ENCODE data around the gene CHPF. TPM values are rescaled to one million over a fixed set of nuclear protein-coding genes. Genes with fewer than 3 reads are reported as not detected.

Gene CHPF
- total RNA-seq (1.2 and 1.3 TPM in 2 replicates), polyA plus RNA-seq (5.2 and 8.7 TPM in 2 replicates), polyA minus RNA-seq (15.2 and 30.6 TPM in 2 replicates)
- 3.1 TPM for total RNA-seq (2013)

- H3K27ac ChIP-seq (ENCODE audit: low read length in 2 of 2) = peak within 1 kb of the TSS in 1 of 2 donors; percentile 35
- H3K4me1 Mint-ChIP-seq = peaks cover 24% of the 10 kb centered on the region
- peak within 1 kb of the TSS; percentile 70 for H3K9ac ChIP-seq (ENCODE audit: low read length)
- peak within 1 kb of the TSS; percentile 50 for H3K27ac Mint-ChIP-seq
- ChIA-PET POLR2A (interaction anchor here (1.0 to 1.3 kb wide), 2 partner anchors 9 to 289 kb away, joined by 4 read pairs; no protein-coding TSS in a partner anchor), CTCF (interaction anchor here (1.0 to 1.3 kb wide), 6 partner anchors 10 to 146 kb away, joined by 3 to 5 read pairs (median 4); no protein-coding TSS in a partner anchor)
- H3K4me3 ChIP-seq (ENCODE audit: control extremely low read depth in 1 of 5, extremely low read depth in 1 of 5, insufficient read depth in 1 of 5, low read depth in 2 of 5, low read length in 4 of 5) = peak within 1 kb of the TSS in 4 of 5 experiments; percentile 63 to 78 (median 67)
- H3K27me3 ChIP-seq (replicated peaks in 1 of 4; ENCODE audit: control extremely low read depth in 1 of 4, control insufficient read depth in 3 of 4, insufficient read depth in 4 of 4, low read length in 3 of 4) = peaks cover 0 to 82% (median 21%) of the 10 kb centered on the region in 4 experiments
- peaks cover 0 to 26% (median 0%) of the 10 kb centered on the region in 3 donors for H3K9me3 ChIP-seq (ENCODE audit: control extremely low read depth in 1 of 3, control insufficient read depth in 2 of 3, insufficient read depth in 1 of 3, low read length in 2 of 3)
- H3K79me2 ChIP-seq (ENCODE audit: control insufficient read depth, insufficient read depth, low read length) = no peaks in the 10 kb centered on the region
- peak within 1 kb of the TSS; percentile 86 for H2AFZ ChIP-seq (ENCODE audit: insufficient read depth, low read depth, low read length, poor library complexity, severe bottlenecking)
- DNase-seq (peak; percentile 93), ATAC-seq (ENCODE audit: low read depth) (peak; percentile 80)
- no peaks in the 10 kb centered on the region for H4K20me1 ChIP-seq (ENCODE audit: control insufficient read depth, insufficient read depth, low read length, poor library complexity, severe bottlenecking)
- H3K36me3 ChIP-seq (replicated peaks in 1 of 2; ENCODE audit: control extremely low read depth in 1 of 2, control insufficient read depth in 1 of 2, extremely low read depth in 1 of 2, insufficient read depth in 2 of 2, low read length in 1 of 2) = no peaks in the 10 kb centered on the region
- TF ChIP-seq CTCF (IDR thresholded peaks at IDR 0.05) (no peak), EZH2 (IDR thresholded peaks at IDR 0.05; ENCODE audit: borderline replicate concordance, insufficient read depth, low read depth, low read length, poor library complexity, severe bottlenecking) (no peak)
- H3K4me2 ChIP-seq (replicated peaks; ENCODE audit: low read depth, low read length, poor library complexity, severe bottlenecking) = peak within 1 kb of the TSS; percentile 98
- no peaks in the 10 kb centered on the region for H3K9me3 Mint-ChIP-seq (ENCODE audit: insufficient read depth)
- intact Hi-C loops (cut with micrococcal nuclease) = loop anchor here (1.0 to 2.0 kb wide), 5 partner anchors 9 to 383 kb away; partner anchors contain the start of genes GMPPA and NHEJ1
- H3K4me3 Mint-ChIP-seq = peak within 1 kb of the TSS; percentile 83
- WGBS (ENCODE audit: insufficient coverage) = under 1% methylated on average over 75 of the region's 75 CpGs
- peaks cover 29 to 31% of the 10 kb centered on the region in 2 donors for H3K4me1 ChIP-seq (ENCODE audit: control insufficient read depth in 2 of 2, insufficient read depth in 2 of 2, low read length in 2 of 2)
- peaks cover 40% of the 10 kb centered on the region for H3K27me3 Mint-ChIP-seq
Measured at GRCh38 chr2:219543596-219544358, at the start of gene CHPF, which contains the start of gene TMEM198. Gene CHPF, minus strand, starts transcription at chr2:219543809. Its CDS starts 271 bp downstream, at chr2:219543538. Gene TMEM198, plus strand, starts transcription at chr2:219544028. Its CDS starts 700 bp downstream, at chr2:219544728.

All from B cell (primary cell).